Measurements from ENCODE around the gene FGF8. TPM values are rescaled to one million over a fixed set of nuclear protein-coding genes. Genes with fewer than 3 reads are reported as not detected.

Gene FGF8
- total and polyA plus RNA-seq, 2 of the 4 experiments (the other 2 are of a cell fraction) = 0.17 TPM; not detected in 1

GRCh38 chr10:101773923-101774588, 1.9 kb downstream of the FGF8 start:
- WGBS, 2 experiments (ENCODE audit: extremely low coverage in 2 of 2, insufficient read length in 1 of 2) = 0% methylated on average over 1 of the region's 13 CpGs; no CpG with 5 or more reads in 1 of the 2 experiments
- Histone ChIP-seq H4K91ac (ENCODE audit: insufficient read depth, low read depth, low read length) (no peak overlapping the region), H3K9me3 (ENCODE audit: control insufficient read depth, insufficient read depth, low read length) (no peaks in the 10 kb centered on the region), H3K18ac (ENCODE audit: low read depth, low read length) (no peak overlapping the region), H3K27me3 (ENCODE audit: control insufficient read depth, insufficient read depth, low read length) (peaks cover 80% of the 10 kb centered on the region), H3K4me1 (ENCODE audit: control insufficient read depth, insufficient read depth, low read length) (peaks cover 2% of the 10 kb centered on the region; the same call in 1 of the 2 replicates), H3K14ac (replicated peaks; ENCODE audit: low read depth, low read length) (no peak overlapping the region), H2BK120ac (ENCODE audit: low read depth, low read length) (no peak overlapping the region), H3K4me2 (ENCODE audit: low read depth, low read length) (no peak overlapping the region), H3K56ac (ENCODE audit: extremely low read depth, insufficient read depth, low read length) (no peak overlapping the region), H4K20me1 (ENCODE audit: insufficient read depth, low read length) (peaks cover 14% of the 10 kb centered on the region), H3K4me3 (ENCODE audit: insufficient read depth, low read depth, low read length) (no peak overlapping the region), H2BK20ac (ENCODE audit: low read depth, low read length) (no peak overlapping the region), H3K27ac (ENCODE audit: insufficient read depth, low read length) (no peak overlapping the region), H2AFZ (replicated peaks; ENCODE audit: low read length, poor library complexity) (no peak overlapping the region), H3K23ac (ENCODE audit: low read depth, low read length) (no peak overlapping the region), H4K8ac (ENCODE audit: low read depth in 2 of 2, low read length in 2 of 2) (no peak overlapping the region), H3K4ac (ENCODE audit: low read depth, low read length) (no peak overlapping the region), H3K36me3 (ENCODE audit: control insufficient read depth, insufficient read depth, low read length) (no peaks in the 10 kb centered on the region; the same call in 1 of the 2 replicates), H3K9ac (ENCODE audit: low read depth, low read length) (no peak overlapping the region), H3K79me1 (ENCODE audit: low read depth in 1 of 2, low read length in 2 of 2) (no peaks in the 10 kb centered on the region), H4K5ac (ENCODE audit: low read depth, low read length) (no peak overlapping the region), H3K9me1 (ENCODE audit: insufficient read depth, low read length) (no peaks in the 10 kb centered on the region), H2AK9ac (replicated peaks; ENCODE audit: low read depth, low read length, poor library complexity) (no peak overlapping the region), H2BK15ac (ENCODE audit: low read depth, low read length) (no peak overlapping the region), H2BK5ac (ENCODE audit: low read depth, low read length, poor library complexity, severe bottlenecking) (no peak overlapping the region), H2AK5ac (ENCODE audit: low read depth, low read length) (no peak overlapping the region)
- in situ Hi-C loops (cut with MboI; ENCODE audit: low sequenced_read_pairs) (no loop called here), intact Hi-C loops (cut with micrococcal nuclease) (no loop called here), dilution Hi-C loops (cut with HindIII; ENCODE audit: low sequenced_read_pairs, unreplicated experiment) (no loop called here)
- no TSS peak for BruUV-seq (replicated peaks)
- ChIA-PET CTCF (interaction anchor here (0.6 to 2.6 kb wide), 2 partner anchors 29 to 171 kb away, joined by 3 to 6 read pairs; no protein-coding TSS in a partner anchor), POLR2A (ENCODE audit: unreplicated experiment) (no interaction called here)
- TF ChIP-seq MAFK (IDR thresholded peaks at IDR 0.05; ENCODE audit: low read depth, low read length) (no peak), ELK1 (IDR thresholded peaks at IDR 0.05; ENCODE audit: borderline replicate concordance, low read depth, low read length) (no peak), POLR2A (IDR thresholded peaks at IDR 0.05; ENCODE audit: low read depth, low read length) (no peak), CEBPB (IDR thresholded peaks at IDR 0.05; ENCODE audit: low read depth, low read length) (no peak), NFE2L2 (IDR thresholded peaks at IDR 0.05; ENCODE audit: low read depth, low read length) (no peak), MAZ (IDR thresholded peaks at IDR 0.05; ENCODE audit: borderline replicate concordance, low read depth, low read length) (no peak), RCOR1 (IDR thresholded peaks at IDR 0.05; ENCODE audit: insufficient replicate concordance, low read length) (no peak), MXI1 (IDR thresholded peaks at IDR 0.05; ENCODE audit: borderline replicate concordance, low read depth, low read length) (no peak)
- TF ChIP-seq, protein P1, sequence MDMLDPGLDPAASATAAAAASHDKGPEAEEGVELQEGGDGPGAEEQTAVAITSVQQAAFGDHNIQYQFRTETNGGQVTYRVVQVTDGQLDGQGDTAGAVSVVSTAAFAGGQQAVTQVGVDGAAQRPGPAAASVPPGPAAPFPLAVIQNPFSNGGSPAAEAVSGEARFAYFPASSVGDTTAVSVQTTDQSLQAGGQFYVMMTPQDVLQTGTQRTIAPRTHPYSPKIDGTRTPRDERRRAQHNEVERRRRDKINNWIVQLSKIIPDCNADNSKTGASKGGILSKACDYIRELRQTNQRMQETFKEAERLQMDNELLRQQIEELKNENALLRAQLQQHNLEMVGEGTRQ (IDR thresholded peaks at IDR 0.05; ENCODE audit: low read depth, low read length) = no peak
- no peak for ATAC-seq (ENCODE audit: low read depth)
- no peak for DNase-seq
